Type B pancreatic cell (in vitro differentiated cells): Measurements from ENCODE around the gene PLA2G2C. TPM values are rescaled to one million over a fixed set of nuclear protein-coding genes. Genes with fewer than 3 reads are reported as not detected.

Experiments
- DNase-seq: peaks from one replicate; pipeline ENCODE4 v3.0.0; 2021; ENCODE audit warnings: mixed read lengths; ENCODE audit not compliant: unreplicated experiment; ENCODE audit errors: extremely low spot score
- H3K27ac Mint-ChIP-seq: 2 replicates; pipeline ENCODE4 v1.8.0; 2021; ENCODE audit warnings: mild to moderate bottlenecking, mixed read lengths
- H3K27me3 Mint-ChIP-seq: 2 replicates; pipeline ENCODE4 v1.8.0; 2021; ENCODE audit warnings: mixed read lengths
- H3K36me3 Mint-ChIP-seq: 2 replicates; pipeline ENCODE4 v1.8.0; 2021; ENCODE audit warnings: mixed read lengths
- H3K4me1 Mint-ChIP-seq: one replicate; pipeline ENCODE4 v1.8.0; 2021; ENCODE audit warnings: mixed read lengths; ENCODE audit not compliant: unreplicated experiment
- H3K4me3 Mint-ChIP-seq: 2 replicates; pipeline ENCODE4 v1.8.0; 2021; ENCODE audit warnings: mild to moderate bottlenecking, mixed read lengths
- H3K9me3 Mint-ChIP-seq: 2 replicates; pipeline ENCODE4 v1.8.0; 2021; ENCODE audit warnings: mixed read lengths
- total RNA-seq: library from RNA; stranded (reverse); gene quantifications from 2 replicates; pipeline ENCODE4 v1.2.1, GENCODE V29; 2021; ENCODE audit warnings: low replicate concordance
- TF ChIP-seq, protein P1 (sequence below): fragments of 200-600 bp; sonication (generic); conservative IDR thresholded peaks from 2 replicates; pipeline ENCODE4 v1.5.0; 2021; ENCODE audit warnings: antibody characterized with exemption, mild to moderate bottlenecking

The PLA2G2C gene
- total RNA-seq, 1 donor from 2014 or later = not detected

DNA sequence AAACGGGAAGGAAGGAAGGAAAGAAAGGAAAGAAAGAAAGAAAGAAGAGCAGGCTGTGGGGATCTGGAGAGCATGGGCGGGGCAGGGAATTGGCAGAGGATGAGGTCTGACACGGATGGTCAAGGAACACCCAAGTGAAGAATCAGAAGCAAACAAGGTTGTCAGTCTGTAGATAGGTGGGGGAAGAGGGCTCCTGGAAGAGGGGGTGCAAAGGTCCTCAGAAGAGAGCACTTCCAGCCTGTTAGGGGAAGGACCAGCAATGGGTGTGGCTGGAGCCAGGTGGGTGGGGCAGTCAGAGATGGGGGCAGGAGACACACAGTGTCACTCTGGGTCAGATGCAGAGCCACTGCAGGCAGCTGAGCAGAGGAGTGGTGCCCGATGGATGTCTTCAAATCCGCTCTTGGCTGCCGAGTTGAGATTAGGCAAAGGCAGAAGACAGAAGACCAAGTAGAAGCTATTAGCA is 11.0 kb upstream of the PLA2G2C start:
- H3K4me1 Mint-ChIP-seq = no peaks in the 10 kb centered on the region
- no peaks in the 10 kb centered on the region for H3K9me3 Mint-ChIP-seq
- H3K4me3 Mint-ChIP-seq = no peak overlapping the region
- no peak overlapping the region for H3K27ac Mint-ChIP-seq
- peaks cover 19% of the 10 kb centered on the region for H3K27me3 Mint-ChIP-seq
- H3K36me3 Mint-ChIP-seq = no peaks in the 10 kb centered on the region
- TF ChIP-seq, protein P1, sequence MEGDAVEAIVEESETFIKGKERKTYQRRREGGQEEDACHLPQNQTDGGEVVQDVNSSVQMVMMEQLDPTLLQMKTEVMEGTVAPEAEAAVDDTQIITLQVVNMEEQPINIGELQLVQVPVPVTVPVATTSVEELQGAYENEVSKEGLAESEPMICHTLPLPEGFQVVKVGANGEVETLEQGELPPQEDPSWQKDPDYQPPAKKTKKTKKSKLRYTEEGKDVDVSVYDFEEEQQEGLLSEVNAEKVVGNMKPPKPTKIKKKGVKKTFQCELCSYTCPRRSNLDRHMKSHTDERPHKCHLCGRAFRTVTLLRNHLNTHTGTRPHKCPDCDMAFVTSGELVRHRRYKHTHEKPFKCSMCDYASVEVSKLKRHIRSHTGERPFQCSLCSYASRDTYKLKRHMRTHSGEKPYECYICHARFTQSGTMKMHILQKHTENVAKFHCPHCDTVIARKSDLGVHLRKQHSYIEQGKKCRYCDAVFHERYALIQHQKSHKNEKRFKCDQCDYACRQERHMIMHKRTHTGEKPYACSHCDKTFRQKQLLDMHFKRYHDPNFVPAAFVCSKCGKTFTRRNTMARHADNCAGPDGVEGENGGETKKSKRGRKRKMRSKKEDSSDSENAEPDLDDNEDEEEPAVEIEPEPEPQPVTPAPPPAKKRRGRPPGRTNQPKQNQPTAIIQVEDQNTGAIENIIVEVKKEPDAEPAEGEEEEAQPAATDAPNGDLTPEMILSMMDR = no peak
- no peak for DNase-seq

GRCh38 chr1:20195462-20195780 is 9.1 kb upstream of the PLA2G2C start:
- DNase-seq = no peak
- H3K36me3 Mint-ChIP-seq = no peaks in the 10 kb centered on the region
- H3K27ac Mint-ChIP-seq = no peak overlapping the region
- TF ChIP-seq, protein P1 = peak; percentile 31
- H3K9me3 Mint-ChIP-seq = no peaks in the 10 kb centered on the region
- H3K4me3 Mint-ChIP-seq = no peak overlapping the region
- peaks cover 16% of the 10 kb centered on the region for H3K27me3 Mint-ChIP-seq
- H3K4me1 Mint-ChIP-seq = no peaks in the 10 kb centered on the region

GRCh38 chr1:20194757-20195461 is 8.6 kb upstream of the PLA2G2C start:
- Mint-ChIP-seq H3K36me3 (no peaks in the 10 kb centered on the region), H3K27ac (no peak overlapping the region), H3K27me3 (peaks cover 12% of the 10 kb centered on the region), H3K9me3 (no peaks in the 10 kb centered on the region), H3K4me3 (no peak overlapping the region), H3K4me1 (no peaks in the 10 kb centered on the region)
- no peak for DNase-seq
- TF ChIP-seq, protein P1 = peak; percentile 77

GRCh38 chr1:20194224-20194623 is 7.9 kb upstream of the PLA2G2C start:
- no peaks in the 10 kb centered on the region for H3K36me3 Mint-ChIP-seq
- DNase-seq = no peak
- no peaks in the 10 kb centered on the region for H3K4me1 Mint-ChIP-seq
- TF ChIP-seq, protein P1 = no peak
- no peaks in the 10 kb centered on the region for H3K9me3 Mint-ChIP-seq
- H3K27ac Mint-ChIP-seq = no peak overlapping the region
- H3K27me3 Mint-ChIP-seq = peaks cover 9% of the 10 kb centered on the region
- H3K4me3 Mint-ChIP-seq = no peak overlapping the region

GRCh38 chr1:20192871-20193411 is 6.6 kb upstream of the PLA2G2C start:
- peaks cover 10% of the 10 kb centered on the region for H3K27me3 Mint-ChIP-seq
- TF ChIP-seq, protein P1 = no peak
- H3K36me3 Mint-ChIP-seq = no peaks in the 10 kb centered on the region
- H3K27ac Mint-ChIP-seq = no peak overlapping the region
- H3K4me3 Mint-ChIP-seq = no peak overlapping the region
- peaks cover 7% of the 10 kb centered on the region for H3K4me1 Mint-ChIP-seq
- H3K9me3 Mint-ChIP-seq = no peaks in the 10 kb centered on the region
- DNase-seq = no peak
